Esophagus squamous epithelium (tissue), 5 donors: ENCODE measurements around the gene AHNAK. TPM values are rescaled to one million over a fixed set of nuclear protein-coding genes. Genes with fewer than 3 reads are reported as not detected.

Experiments used
- DNase-seq: peaks from one replicate; lab custom pipeline; 2025; lab: John Stamatoyannopoulos, UW
- H3K27ac ChIP-seq, 4 donors: fragments of 200-600 bp; sonication (generic); one replicate each; pipeline ENCODE4 v1.5.1; 2016 to 2019; ENCODE audit warnings: mild to moderate bottlenecking in 1 of 4
- H3K27me3 ChIP-seq, 4 donors: fragments of 200-600 bp; sonication (generic); 1 replicate in 3 of 4; 2 replicates in 1 of 4; pipeline versions ENCODE4 v1.5.1 to v1.6.0; 2017 to 2021; ENCODE audit warnings: antibody characterized with exemption in 1 of 4
- H3K36me3 ChIP-seq, 3 donors: fragments of 200-600 bp; sonication (generic); one replicate each; pipeline ENCODE4 v1.5.1; 2016 to 2019
- H3K4me1 ChIP-seq, 3 donors: fragments of 200-600 bp; sonication (generic); one replicate each; pipeline ENCODE4 v1.5.1; 2017 to 2019
- H3K4me3 ChIP-seq, 4 donors: fragments of 200-600 bp; sonication (generic); 1 replicate in 3 of 4; 2 replicates in 1 of 4; pipeline ENCODE4 v1.5.1; 2016 to 2019; ENCODE audit warnings: mild to moderate bottlenecking in 2 of 4, moderate library complexity in 1 of 4
- H3K9me3 ChIP-seq, 3 donors: fragments of 200-600 bp; sonication (generic); one replicate each; pipeline ENCODE4 v1.5.1; 2016 to 2019
- POLR2A ChIP-seq, 4 donors: fragments of 450-650 bp; IDR thresholded peaks; one replicate each; pipeline ENCODE4 v1.6.1; 2017; ENCODE audit warnings: antibody characterized with exemption in 4 of 4, mild to moderate bottlenecking in 4 of 4, moderate library complexity in 3 of 4
- WGBS, 2 donors: methylation state at CpG; one replicate each; pipeline ENCODE4 v1.1.5; 2018; 5-methylcytosine and 5-hydroxymethylcytosine counted together
- intact Hi-C: fragments of 100-400 bp; cut with DNase I; formaldehyde crosslinking; loops from one replicate; pipeline ENCODE4 v1.15.0; 2022
- total RNA-seq, 4 donors: library from RNA; depleted of rRNA; stranded (reverse); fragments of >200 nt; gene quantifications; one replicate each; pipeline ENCODE4 v1.1.0, GENCODE V29; 2016
- TF ChIP-seq, protein P1 (sequence below), 6 experiments: fragments of 450-650 bp in 4 of 6; fragments of 200-600 bp in 2 of 6; sonication (generic) in 2 of 6; IDR thresholded peaks; one replicate each; pipeline ENCODE4 v1.5.1; 2016 to 2019; ENCODE audit warnings: antibody characterized with exemption in 6 of 6, mild to moderate bottlenecking in 4 of 6, moderate library complexity in 4 of 6
- donor health status: DM: yes; HTN: yes; CAD: no.

The AHNAK gene
- total RNA-seq, 4 donors from 2014 or later: 695 to 1,250 (median 954) TPM

DNA sequence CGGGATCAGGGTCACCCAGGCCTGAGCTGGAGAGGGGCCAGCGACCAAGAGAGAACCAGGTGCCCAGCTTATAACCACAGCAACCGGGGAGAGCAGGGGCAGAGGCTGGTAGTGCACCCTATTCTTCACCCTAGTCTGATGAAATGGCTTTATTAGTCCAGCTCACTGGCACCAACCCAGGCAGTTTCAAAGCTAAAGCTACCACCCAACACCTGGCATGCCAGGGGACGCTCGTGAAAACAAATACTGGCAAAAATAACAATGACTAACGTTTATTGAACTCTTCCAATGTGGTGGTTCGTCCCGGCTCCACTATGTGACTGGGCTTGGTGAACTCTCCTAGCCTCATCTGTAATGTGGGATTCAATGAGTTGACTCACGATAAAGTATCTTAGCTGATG lies 97.2 kb downstream of the AHNAK start:
- Histone ChIP-seq H3K4me3 (no peak overlapping the region), H3K36me3 (no peaks in the 10 kb centered on the region), H3K27ac (peak overlapping the region in 1 of 4 donors; percentile 55), H3K27me3 (no peaks in the 10 kb centered on the region), H3K9me3 (no peaks in the 10 kb centered on the region), H3K4me1 (peaks cover 15 to 26% (median 22%) of the 10 kb centered on the region in 3 donors)
- intact Hi-C loops: no loop called here
- WGBS, 2 donors: 41 to 51% methylated on average over 9 of the region's 9 CpGs
- DNase-seq: no peak
- no peak for TF ChIP-seq POLR2A (IDR thresholded peaks at IDR 0.05)
- TF ChIP-seq, protein P1, sequence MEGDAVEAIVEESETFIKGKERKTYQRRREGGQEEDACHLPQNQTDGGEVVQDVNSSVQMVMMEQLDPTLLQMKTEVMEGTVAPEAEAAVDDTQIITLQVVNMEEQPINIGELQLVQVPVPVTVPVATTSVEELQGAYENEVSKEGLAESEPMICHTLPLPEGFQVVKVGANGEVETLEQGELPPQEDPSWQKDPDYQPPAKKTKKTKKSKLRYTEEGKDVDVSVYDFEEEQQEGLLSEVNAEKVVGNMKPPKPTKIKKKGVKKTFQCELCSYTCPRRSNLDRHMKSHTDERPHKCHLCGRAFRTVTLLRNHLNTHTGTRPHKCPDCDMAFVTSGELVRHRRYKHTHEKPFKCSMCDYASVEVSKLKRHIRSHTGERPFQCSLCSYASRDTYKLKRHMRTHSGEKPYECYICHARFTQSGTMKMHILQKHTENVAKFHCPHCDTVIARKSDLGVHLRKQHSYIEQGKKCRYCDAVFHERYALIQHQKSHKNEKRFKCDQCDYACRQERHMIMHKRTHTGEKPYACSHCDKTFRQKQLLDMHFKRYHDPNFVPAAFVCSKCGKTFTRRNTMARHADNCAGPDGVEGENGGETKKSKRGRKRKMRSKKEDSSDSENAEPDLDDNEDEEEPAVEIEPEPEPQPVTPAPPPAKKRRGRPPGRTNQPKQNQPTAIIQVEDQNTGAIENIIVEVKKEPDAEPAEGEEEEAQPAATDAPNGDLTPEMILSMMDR (IDR thresholded peaks at IDR 0.05): peak in 2 of 6 experiments; percentile 18

DNA sequence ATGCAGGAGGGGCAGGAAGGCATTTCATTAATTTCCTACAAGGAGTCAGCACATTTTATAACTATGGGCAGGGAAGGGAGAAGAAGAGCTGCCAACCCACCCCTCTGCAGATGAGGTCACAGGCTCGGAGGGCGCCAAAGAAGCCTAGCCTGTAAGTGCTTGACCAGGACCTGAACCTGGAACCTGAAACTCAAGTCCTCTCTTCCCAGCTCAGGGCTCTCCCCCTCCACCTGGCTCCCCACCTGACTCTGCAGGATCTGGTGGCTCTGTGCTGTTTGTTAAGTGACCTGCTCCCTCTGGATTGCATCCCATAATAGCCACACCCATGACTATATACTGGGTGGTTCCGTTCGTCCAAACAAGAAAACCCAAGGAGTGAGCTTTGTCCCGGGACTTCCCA lies 100.5 kb downstream of the AHNAK start:
- no peak for DNase-seq
- Histone ChIP-seq H3K4me3 (no peak overlapping the region), H3K4me1 (peaks cover 20 to 39% (median 38%) of the 10 kb centered on the region in 3 donors), H3K9me3 (no peaks in the 10 kb centered on the region), H3K27me3 (no peaks in the 10 kb centered on the region), H3K27ac (peak overlapping the region in 3 of 4 donors; percentile 86 to 96 (median 87)), H3K36me3 (no peaks in the 10 kb centered on the region)
- WGBS, 2 donors: 51 to 58% methylated on average over 5 of the region's 5 CpGs
- TF ChIP-seq, protein P1 (IDR thresholded peaks at IDR 0.05): no peak
- no peak for TF ChIP-seq POLR2A (IDR thresholded peaks at IDR 0.05)
- intact Hi-C loops: no loop called here

DNA sequence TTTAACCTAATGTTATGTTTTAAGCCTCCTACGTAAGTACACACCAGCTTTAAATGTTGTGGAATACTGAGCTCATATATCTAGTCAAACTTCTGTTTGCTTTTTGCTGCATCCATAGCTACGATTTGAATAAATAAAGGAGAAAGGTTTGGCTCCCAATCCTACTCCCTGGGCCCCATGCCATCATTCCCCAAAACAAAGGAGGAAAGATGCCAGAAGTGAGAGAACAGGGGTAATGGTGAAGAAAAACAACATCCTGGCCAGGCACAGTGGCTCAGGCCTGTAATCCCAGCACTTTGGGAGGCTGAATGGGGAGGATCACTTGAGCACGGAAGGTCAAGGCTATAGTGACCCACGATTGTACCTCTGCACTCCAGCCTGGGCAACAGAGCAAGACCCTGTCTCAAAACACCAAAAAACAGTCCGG lies 101.3 kb downstream of the AHNAK start:
- TF ChIP-seq, protein P1 (IDR thresholded peaks at IDR 0.05): no peak
- TF ChIP-seq POLR2A (IDR thresholded peaks at IDR 0.05): no peak
- DNase-seq: no peak
- peak overlapping the region; percentile 59 to 96 (median 86) for H3K27ac ChIP-seq
- peak overlapping the region in 1 of 4 donors; percentile 42 for H3K4me3 ChIP-seq
- H3K36me3 ChIP-seq: no peaks in the 10 kb centered on the region
- H3K9me3 ChIP-seq: no peaks in the 10 kb centered on the region
- no peaks in the 10 kb centered on the region for H3K27me3 ChIP-seq
- peaks cover 23 to 47% (median 38%) of the 10 kb centered on the region in 3 donors for H3K4me1 ChIP-seq
- WGBS, 2 donors: 40 to 41% methylated on average over 5 of the region's 5 CpGs
- intact Hi-C loops: no loop called here

DNA sequence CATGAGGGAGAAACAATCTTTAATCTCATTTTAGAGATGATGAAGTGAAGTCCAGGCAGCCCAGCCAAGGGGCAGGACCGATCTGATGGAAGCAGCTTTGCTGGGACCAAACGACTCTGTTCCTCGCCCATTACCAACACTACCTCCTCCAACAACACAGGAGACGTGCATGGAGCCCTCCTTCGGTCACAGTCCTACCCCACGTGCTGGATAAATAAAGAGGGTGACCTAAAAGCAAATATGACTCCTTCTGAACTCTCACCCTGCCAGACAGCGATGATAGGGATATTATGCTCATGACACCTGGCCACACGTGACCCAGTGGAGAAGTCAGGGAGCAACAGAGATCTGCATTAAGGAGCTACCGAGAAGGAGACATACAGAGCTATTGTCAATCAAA lies 101.8 kb downstream of the AHNAK start:
- TF ChIP-seq, protein P1 (IDR thresholded peaks at IDR 0.05): no peak
- no peak for TF ChIP-seq POLR2A (IDR thresholded peaks at IDR 0.05)
- no peak for DNase-seq
- WGBS, 2 donors: 19 to 38% methylated on average over 4 to 9 of the region's 9 CpGs
- H3K4me1 ChIP-seq: peaks cover 25 to 52% (median 37%) of the 10 kb centered on the region in 3 donors
- peak overlapping the region; percentile 59 to 96 (median 86) for H3K27ac ChIP-seq
- no peaks in the 10 kb centered on the region for H3K36me3 ChIP-seq
- H3K9me3 ChIP-seq: no peaks in the 10 kb centered on the region
- peak overlapping the region; percentile 18 to 69 (median 45) for H3K4me3 ChIP-seq
- intact Hi-C loops: no loop called here
- no peaks in the 10 kb centered on the region for H3K27me3 ChIP-seq

DNA sequence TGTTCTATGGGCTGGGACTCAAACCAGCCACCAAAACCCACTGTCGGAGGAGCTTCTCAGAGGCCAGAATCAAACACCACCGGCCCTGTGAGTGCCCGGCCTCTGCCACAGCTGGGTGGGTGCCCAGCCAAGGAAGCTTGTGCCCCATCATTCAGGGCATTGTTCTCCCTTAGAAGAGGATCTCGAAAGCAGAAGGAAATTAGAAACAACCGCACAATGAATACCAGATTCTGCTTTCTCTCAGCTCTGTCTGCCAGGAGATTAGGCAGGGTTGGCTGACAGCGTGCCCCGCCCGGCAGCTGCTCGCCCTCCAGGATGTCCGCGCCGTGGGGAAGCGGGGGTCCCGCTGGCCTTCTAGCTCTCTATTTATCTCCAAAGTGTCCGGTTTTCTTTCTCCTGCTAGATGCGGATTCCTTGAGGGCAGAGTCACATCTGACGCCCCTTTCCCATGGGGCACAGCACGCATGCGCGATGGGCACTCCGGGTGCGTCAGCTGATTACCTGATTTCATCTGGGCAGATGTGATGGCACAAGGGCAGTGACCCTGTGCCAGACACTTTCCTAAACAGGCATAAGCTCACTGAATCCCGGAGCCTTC lies 102.3 kb downstream of the AHNAK start:
- intact Hi-C loops: no loop called here
- TF ChIP-seq, protein P1 (IDR thresholded peaks at IDR 0.05): no peak
- peak in 2 of 4 donors; percentile 13 to 57 for TF ChIP-seq POLR2A (IDR thresholded peaks at IDR 0.05)
- Histone ChIP-seq H3K27me3 (no peaks in the 10 kb centered on the region), H3K36me3 (no peaks in the 10 kb centered on the region), H3K27ac (peak overlapping the region; percentile 59 to 96 (median 86)), H3K9me3 (no peaks in the 10 kb centered on the region), H3K4me3 (peak overlapping the region; percentile 18 to 69 (median 45)), H3K4me1 (peaks cover 25 to 54% (median 32%) of the 10 kb centered on the region in 3 donors)
- no peak for DNase-seq
- 5 to 9% methylated on average over 6 to 8 of the region's 23 CpGs for WGBS, 2 donors
